NCI-H2196 (cell line): Measurements from ENCODE around the gene AGBL1.
"Not testable (repeated sequence)": the region's sequence is repeated elsewhere in the genome, so short reads cannot be mapped to it uniquely, and the experiment has no call there.

ENCODE experiments used
- DNase-seq: peaks from one replicate; lab custom pipeline; 2025; ENCODE audit not compliant: unreplicated experiment; lab: John Stamatoyannopoulos, UW

AGBL1 gene

GRCh38 chr15:86494475-86494874, 414.8 kb downstream of the AGBL1 start:
- no peak for DNase-seq

GRCh38 chr15:86502301-86502700, 422.6 kb downstream of the AGBL1 start:
- DNase-seq = no peak

DNA sequence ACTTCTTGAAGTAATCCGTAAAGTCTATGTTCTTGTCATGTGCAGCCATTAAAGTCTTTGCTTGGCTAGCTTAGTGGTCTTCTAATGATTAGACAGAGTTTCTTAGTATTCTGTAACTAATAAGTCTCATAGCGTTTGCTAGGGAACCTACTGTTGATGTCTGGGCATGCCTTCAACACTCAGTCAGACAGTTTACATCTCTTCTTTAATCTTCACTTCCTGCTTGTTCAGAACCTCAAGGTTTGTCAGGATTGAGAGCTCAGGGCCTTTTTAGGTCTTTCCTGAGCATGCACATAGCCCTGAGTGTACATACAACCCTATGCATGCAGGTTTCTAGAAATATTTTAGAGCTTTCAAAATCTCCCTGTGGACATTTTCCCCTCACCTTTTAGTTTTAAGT, 426.3 kb downstream of the AGBL1 start:
- DNase-seq = no peak

GRCh38 chr15:86506401-86506800, 426.7 kb downstream of the AGBL1 start:
- no peak for DNase-seq

DNA sequence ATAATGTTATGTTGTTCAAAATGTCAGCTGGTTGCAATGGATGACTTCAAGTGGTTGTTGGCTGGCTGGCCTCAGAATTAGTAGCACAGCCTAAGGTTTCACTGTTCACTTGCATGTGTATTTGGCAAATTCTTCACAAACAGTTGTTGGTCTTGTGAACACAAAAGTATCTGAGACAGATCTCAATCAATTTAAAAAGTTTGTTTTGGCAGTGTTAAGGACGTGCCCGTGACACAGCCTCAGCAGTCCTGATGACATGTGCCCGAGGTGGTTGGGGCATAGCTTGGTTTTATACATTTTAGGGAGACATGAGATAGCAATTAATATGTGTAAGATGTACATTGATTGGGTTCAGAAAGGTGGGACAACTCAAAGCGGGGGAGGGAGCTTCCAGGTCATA, 436.0 kb downstream of the AGBL1 start:
- no peak for DNase-seq

DNA sequence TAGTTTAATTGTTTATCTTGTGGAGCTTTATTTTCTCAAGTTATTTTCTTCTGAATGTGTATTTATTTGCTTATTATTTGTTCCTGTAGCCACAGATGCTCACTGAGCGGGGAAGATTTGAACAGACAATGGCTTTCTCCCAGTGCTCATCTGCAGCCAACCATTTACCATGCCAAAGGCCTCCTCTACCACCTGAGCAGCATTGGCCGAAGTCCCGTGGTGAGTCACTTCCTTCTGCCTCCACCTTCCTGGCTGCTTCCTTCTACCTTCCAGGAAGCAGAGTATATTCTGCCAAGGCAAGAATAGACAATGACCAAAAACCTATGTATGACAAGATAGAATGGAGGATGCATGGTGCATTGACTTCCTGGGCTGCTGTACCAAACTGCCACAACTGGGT, 443.1 kb downstream of the AGBL1 start:
- DNase-seq = no peak

- no peak for DNase-seq
Measured at GRCh38 chr15:86526938-86527690, 447.4 kb downstream of the AGBL1 start.

- not testable (repeated sequence) for DNase-seq
Measured at GRCh38 chr15:86528094-86528493, 448.4 kb downstream of the AGBL1 start.

- DNase-seq = no peak
Measured at GRCh38 chr15:86538141-86538540, 458.5 kb downstream of the AGBL1 start.

DNA sequence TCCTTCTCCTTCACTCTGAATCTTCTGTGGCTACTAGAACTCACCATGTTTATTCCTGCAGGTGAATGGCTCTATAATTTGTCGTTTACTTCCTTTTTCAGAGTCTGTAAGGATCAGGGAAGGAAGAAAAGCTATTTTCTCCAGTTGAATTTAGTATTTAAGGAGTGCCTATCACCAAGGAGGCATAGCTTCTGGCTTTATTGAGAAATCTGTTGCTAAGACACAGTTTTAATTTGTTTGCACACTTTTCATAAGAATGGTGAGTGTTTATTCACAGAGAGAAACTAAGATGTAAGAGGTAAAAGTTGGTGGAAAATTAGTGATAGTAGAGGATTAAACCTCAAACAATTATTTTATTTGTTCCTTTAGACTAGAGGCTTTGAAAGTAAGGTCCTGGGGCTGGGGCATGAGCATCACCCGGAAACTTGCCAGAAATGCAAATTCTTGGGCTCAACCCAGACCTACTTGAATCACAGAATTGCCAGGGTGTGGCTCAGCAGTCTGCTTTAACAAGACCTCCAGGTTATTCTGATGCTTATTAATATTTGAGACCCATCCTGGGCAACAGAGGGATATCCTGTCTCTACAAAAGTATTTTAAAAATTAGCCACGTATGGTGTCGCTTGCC, 461.3 kb downstream of the AGBL1 start:
- DNase-seq = no peak

DNA sequence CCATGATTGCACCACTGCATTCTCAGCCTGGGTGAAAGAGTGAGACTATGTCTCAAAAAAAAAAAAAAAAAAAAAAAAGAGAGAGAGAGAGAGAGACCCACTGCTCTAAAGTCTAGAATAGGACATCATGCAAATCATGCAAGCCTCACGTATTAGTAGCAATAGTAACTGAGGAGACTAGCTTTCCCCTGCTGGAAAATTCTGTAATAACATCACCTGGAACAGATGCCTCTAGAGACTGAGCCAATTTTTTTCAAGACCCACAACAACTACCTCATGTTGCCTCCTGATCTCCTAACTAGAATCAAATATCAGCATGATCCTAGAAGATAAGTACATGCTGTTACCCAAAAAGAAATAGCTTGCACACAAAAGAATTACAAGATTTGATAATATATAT, 461.9 kb downstream of the AGBL1 start:
- DNase-seq = no peak

- DNase-seq = no peak
Measured at GRCh38 chr15:86550075-86550474, 470.4 kb downstream of the AGBL1 start.

GRCh38 chr15:86553108-86553507, 473.4 kb downstream of the AGBL1 start:
- DNase-seq = no peak

DNA sequence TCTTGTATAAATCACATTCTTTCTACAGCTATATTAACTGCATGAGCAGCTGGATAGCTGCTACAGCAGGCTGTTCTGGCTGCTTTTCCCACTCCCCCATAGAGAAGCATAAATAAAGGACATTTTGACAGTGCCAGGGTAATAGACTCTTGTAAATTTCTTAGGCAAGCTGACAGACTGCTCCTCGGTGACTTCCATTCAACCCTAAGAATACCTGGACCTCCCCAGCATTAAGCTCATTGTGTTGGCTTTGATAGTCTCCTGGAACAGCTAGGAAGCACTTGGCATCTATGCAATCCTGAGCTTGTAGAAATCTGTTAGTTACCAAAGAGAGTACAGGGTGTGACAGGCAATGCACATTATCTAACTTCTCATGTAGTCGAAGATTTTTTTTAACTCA, 475.4 kb downstream of the AGBL1 start:
- no peak for DNase-seq

- no peak for DNase-seq
Measured at GRCh38 chr15:86555939-86556338, 476.3 kb downstream of the AGBL1 start.

DNA sequence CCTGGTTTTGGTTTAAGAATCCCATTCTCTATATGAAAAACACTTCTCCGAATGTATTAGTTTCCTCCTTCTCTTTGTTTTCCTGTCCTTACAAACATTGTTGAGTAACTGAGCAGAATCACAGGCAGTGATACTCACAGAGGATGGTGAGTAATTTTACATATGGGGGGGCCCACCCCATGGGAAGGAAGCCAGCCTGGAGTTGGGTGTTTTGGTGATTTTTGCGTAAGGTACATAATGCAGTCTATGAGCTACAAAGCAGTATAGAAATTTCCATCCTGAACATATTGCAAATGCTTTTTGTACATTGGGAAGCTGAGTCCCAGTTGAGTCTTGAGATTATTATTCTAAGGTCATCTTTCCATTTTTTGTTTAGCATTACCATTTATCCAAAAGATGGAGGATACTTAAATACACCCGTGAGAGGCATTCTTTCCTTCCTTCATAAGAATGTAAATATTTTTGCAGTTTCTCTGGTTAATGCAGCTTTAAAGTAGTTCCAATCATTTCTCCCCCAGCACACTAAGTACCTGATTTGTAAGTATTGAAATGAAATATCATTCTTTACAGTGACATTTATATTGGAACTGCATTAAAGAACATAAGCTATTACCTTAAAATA, 476.8 kb downstream of the AGBL1 start:
- no peak for DNase-seq

DNA sequence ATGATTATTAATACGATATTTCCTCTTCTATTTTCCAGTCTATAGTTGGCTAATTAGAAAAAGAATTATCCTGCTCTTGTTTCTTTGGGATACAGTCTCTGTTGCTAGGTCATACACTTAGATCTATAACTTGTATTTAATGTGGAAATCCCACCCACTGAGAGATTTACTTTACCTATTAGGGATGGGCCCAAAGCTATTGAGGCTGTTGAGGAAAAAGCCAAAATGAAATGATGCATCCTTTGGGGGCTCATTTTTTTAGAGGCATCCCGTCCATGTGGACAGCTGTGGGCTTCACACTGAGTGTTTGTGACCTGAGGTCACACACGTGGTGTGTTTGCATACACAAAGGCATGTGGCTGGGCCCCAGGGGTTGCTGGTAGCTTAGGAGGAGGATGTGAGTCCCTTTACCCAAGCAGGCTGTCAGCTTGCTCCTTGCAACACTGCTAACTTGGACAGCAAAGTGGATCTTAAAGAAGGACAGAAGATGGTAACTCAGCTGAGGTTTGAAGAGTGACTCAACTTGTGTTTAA, 477.4 kb downstream of the AGBL1 start:
- no peak for DNase-seq

GRCh38 chr15:86558252-86558651, 478.6 kb downstream of the AGBL1 start:
- no peak for DNase-seq

- no peak for DNase-seq
Measured at GRCh38 chr15:86558686-86559085, 479.0 kb downstream of the AGBL1 start.

- DNase-seq = no peak
Measured at GRCh38 chr15:86568378-86568777, 488.7 kb downstream of the AGBL1 start.

DNA sequence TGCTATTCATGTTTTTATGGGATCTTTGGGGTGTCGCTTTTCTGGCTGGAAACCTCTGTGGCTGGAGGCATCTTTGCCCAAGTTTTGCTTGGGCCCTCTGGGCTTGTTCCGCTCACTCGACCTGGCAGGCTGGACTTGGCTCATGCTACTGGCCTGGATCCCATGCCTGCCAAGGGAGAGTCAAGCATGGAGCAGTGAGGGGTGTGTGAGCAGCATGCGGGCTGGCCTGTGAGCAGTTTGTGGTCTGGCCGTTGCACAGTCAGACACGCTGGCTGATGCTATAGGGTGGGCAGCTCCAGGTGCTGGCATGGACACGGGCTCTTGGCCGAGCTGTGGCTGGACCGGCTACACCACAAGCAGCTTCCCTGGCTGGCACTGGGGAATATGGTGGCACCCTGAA, 491.1 kb downstream of the AGBL1 start:
- DNase-seq = no peak

- DNase-seq = no peak
Measured at GRCh38 chr15:86571873-86572272, 492.2 kb downstream of the AGBL1 start.
